SIG-M5 treated with dmso at 0.1 percent for 504 hours (cell line): ENCODE measurements around the gene TENM4.

Experiments
- DNase-seq: peaks from one replicate; lab custom pipeline; 2025; ENCODE audit not compliant: unreplicated experiment; lab: John Stamatoyannopoulos, UW

The TENM4 gene

GRCh38 chr11:79393362-79394043 is 47.3 kb downstream of the TENM4 start:
- no peak for DNase-seq

GRCh38 chr11:79392161-79392560 is 48.7 kb downstream of the TENM4 start:
- DNase-seq: no peak

GRCh38 chr11:79390923-79391322 is 49.9 kb downstream of the TENM4 start:
- DNase-seq: no peak

- no peak for DNase-seq
These were observed 50.4 kb downstream of the TENM4 start for GRCh38 chr11:79390477-79390876.

- no peak for DNase-seq
These were observed 52.6 kb downstream of the TENM4 start for GRCh38 chr11:79388201-79388600.

GRCh38 chr11:79383874-79384273 is 57.0 kb downstream of the TENM4 start:
- DNase-seq: no peak

GRCh38 chr11:79382301-79383050 is 58.4 kb downstream of the TENM4 start:
- DNase-seq: no peak

GRCh38 chr11:79381036-79381435 is 59.8 kb downstream of the TENM4 start:
- DNase-seq: no peak

- no peak for DNase-seq
These were observed 63.4 kb downstream of the TENM4 start for GRCh38 chr11:79377406-79377805.

GRCh38 chr11:79375818-79376550 is 64.8 kb downstream of the TENM4 start:
- DNase-seq: no peak

- no peak for DNase-seq
These were observed 66.1 kb downstream of the TENM4 start for GRCh38 chr11:79374727-79375126.

GRCh38 chr11:79371724-79372123 is 69.1 kb downstream of the TENM4 start:
- no peak for DNase-seq

GRCh38 chr11:79371152-79371551 is 69.7 kb downstream of the TENM4 start:
- DNase-seq: no peak

- no peak for DNase-seq
These were observed 71.8 kb downstream of the TENM4 start for GRCh38 chr11:79369055-79369454.

- DNase-seq: no peak
These were observed 73.0 kb downstream of the TENM4 start for GRCh38 chr11:79367844-79368243.

- no peak for DNase-seq
These were observed 74.6 kb downstream of the TENM4 start for GRCh38 chr11:79366218-79366617.

- DNase-seq: no peak
These were observed 76.9 kb downstream of the TENM4 start for GRCh38 chr11:79363861-79364378.

GRCh38 chr11:79363256-79363655 is 77.6 kb downstream of the TENM4 start:
- no peak for DNase-seq

- no peak for DNase-seq
These were observed 78.0 kb downstream of the TENM4 start for GRCh38 chr11:79362821-79363220.

- no peak for DNase-seq
These were observed 78.5 kb downstream of the TENM4 start for GRCh38 chr11:79362206-79362757.

- DNase-seq: no peak
These were observed 82.6 kb downstream of the TENM4 start for GRCh38 chr11:79358258-79358657.
